Breast epithelium (tissue), 4 donors: ENCODE data around the gene PTPN1. TPM values are rescaled to one million over a fixed set of nuclear protein-coding genes. Genes with fewer than 3 reads are reported as not detected.

Experiments
- DNase-seq, 2 donors: peaks; one replicate each; pipeline ENCODE4 v3.0.0-alpha.2; 2019; ENCODE audit warnings: low spot score in 2 of 2
- H3K27ac ChIP-seq, 2 donors: fragments of 200-600 bp; sonication (generic) in 1 of 2; one replicate each; pipeline ENCODE4 v1.5.1; 2016 to 2019; ENCODE audit warnings: mild to moderate bottlenecking in 1 of 2
- H3K27me3 ChIP-seq, 2 donors: fragments of 200-600 bp; sonication (generic) in 1 of 2; one replicate each; pipeline versions ENCODE4 v1.5.1 to v1.6.0; 2017 to 2019; ENCODE audit warnings: control low read depth in 1 of 2, mild to moderate bottlenecking in 1 of 2
- H3K36me3 ChIP-seq: fragments of 200-600 bp; one replicate; pipeline ENCODE4 v1.5.1; 2019
- H3K4me1 ChIP-seq, 2 donors: fragments of 200-600 bp; sonication (generic); one replicate each; pipeline ENCODE4 v1.5.1; 2016 to 2019; ENCODE audit warnings: control low read depth in 1 of 2
- H3K4me3 ChIP-seq, 3 donors: fragments of 200-600 bp; sonication (generic); 1 replicate in 2 of 3; 2 replicates in 1 of 3; pipeline ENCODE4 v1.5.1; 2016 to 2019; ENCODE audit warnings: mild to moderate bottlenecking in 3 of 3, moderate library complexity in 2 of 3
- H3K9me3 ChIP-seq, 2 donors: fragments of 200-600 bp; sonication (generic) in 1 of 2; one replicate each; pipeline ENCODE4 v1.5.1; 2016 to 2019; ENCODE audit warnings: control low read depth in 1 of 2
- CTCF ChIP-seq, 3 donors: fragments of 450-650 bp; IDR thresholded peaks; one replicate each; pipeline ENCODE4 v1.5.1; 2016 to 2017; ENCODE audit warnings: antibody characterized with exemption in 3 of 3, mild to moderate bottlenecking in 3 of 3, moderate library complexity in 3 of 3
- POLR2A ChIP-seq: fragments of 450-650 bp; IDR thresholded peaks from one replicate; pipeline ENCODE4 v1.6.1; 2016; ENCODE audit warnings: antibody characterized with exemption, mild to moderate bottlenecking, moderate library complexity
- POLR2AphosphoS5 ChIP-seq, 3 donors: sonication (generic); formaldehyde crosslinking; IDR thresholded peaks; one replicate each; pipeline ENCODE4 v1.6.1; 2017; ENCODE audit warnings: antibody characterized with exemption in 3 of 3
- intact Hi-C: fragments of 100-400 bp; cut with DNase I; formaldehyde crosslinking; loops from one replicate; pipeline ENCODE4 v1.15.1; 2023; ENCODE audit warnings: low total_unique reads
- total RNA-seq, 3 donors: library from RNA; depleted of rRNA; stranded (reverse); fragments of >200 nt; gene quantifications; one replicate each; pipeline ENCODE4 v1.1.0, GENCODE V29; 2016

Gene PTPN1
- 10 to 100 TPM; 23.8 to 29.2 (median 28.5) TPM for total RNA-seq

- Histone ChIP-seq H3K4me1 (peaks cover 0 to 10% of the 10 kb centered on the region in 2 donors), H3K36me3 (no peaks in the 10 kb centered on the region), H3K9me3 (no peaks in the 10 kb centered on the region), H3K4me3 (peak within 1 kb of the TSS; percentile 97 to 100 (median 99)), H3K27ac (peak within 1 kb of the TSS; percentile 92 to 94), H3K27me3 (no peaks in the 10 kb centered on the region)
- TF ChIP-seq CTCF (IDR thresholded peaks at IDR 0.05), result peak in 2 of 3 donors; percentile 16 to 21
- peak; percentile 97 to 99 (median 98) for TF ChIP-seq POLR2AphosphoS5 (IDR thresholded peaks at IDR 0.05)
- TF ChIP-seq POLR2A, result peak; percentile 94
- DNase-seq, result peak; percentile 98 to 99
- intact Hi-C loops, result no loop called here
These were observed at the start of gene PTPN1 for GRCh38 chr20:50509923-50510705. PTPN1 (plus strand) TSS chr20:50510383; CDS start chr20:50510528, 145 bp downstream.

DNA sequence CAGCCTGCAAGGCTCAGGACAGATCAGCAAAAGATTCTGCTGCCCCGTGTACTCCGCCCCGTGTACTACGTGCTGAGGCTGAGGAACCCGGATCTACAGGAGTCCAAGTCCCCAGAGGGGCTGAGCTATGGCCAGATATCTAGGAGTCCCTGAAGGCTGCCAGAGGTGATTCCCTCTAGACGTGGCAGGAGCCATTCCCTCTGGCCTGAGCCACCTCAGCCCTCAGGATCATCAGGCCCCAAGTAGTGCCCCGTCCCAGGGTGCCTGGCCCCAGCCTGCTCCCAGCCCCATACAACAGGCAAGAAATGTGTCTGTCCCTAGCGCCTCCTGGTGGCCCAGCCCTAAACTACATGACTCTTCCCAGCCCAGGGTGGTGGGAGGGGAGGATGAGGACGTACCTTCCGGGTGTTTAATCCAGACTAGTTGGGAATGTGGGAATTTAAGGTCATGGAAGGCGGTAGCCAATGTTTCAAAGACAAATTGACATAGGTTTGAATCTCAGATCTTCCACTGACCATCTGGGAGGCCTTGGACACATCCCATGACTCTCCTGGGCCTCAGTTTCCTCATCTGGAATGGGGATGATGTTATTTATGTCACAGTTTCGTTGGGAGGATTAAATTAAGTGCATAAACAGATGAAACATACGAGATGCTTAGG, 49.4 kb upstream of the PTPN1 start:
- peak overlapping the region in 1 of 3 donors; percentile 4 for H3K4me3 ChIP-seq
- TF ChIP-seq CTCF (IDR thresholded peaks at IDR 0.05) (peak; percentile 97 to 100 (median 99)), POLR2AphosphoS5 (IDR thresholded peaks at IDR 0.05) (peak; percentile 71 to 75 (median 71)), POLR2A (no peak)
- peak; percentile 89 to 90 for DNase-seq

GRCh38 chr20:50462093-50462690, 48.0 kb upstream of the PTPN1 start:
- intact Hi-C loops, result no loop called here
- peak overlapping the region in 1 of 2 donors; percentile 5 for H3K27ac ChIP-seq
- no peaks in the 10 kb centered on the region for H3K9me3 ChIP-seq
- no peaks in the 10 kb centered on the region for H3K36me3 ChIP-seq
- peaks cover 3 to 9% of the 10 kb centered on the region in 2 donors for H3K4me1 ChIP-seq
- TF ChIP-seq POLR2AphosphoS5 (IDR thresholded peaks at IDR 0.05), result no peak
- TF ChIP-seq CTCF (IDR thresholded peaks at IDR 0.05), result no peak
- TF ChIP-seq POLR2A, result no peak
- no peak for DNase-seq
- no peak overlapping the region for H3K4me3 ChIP-seq
- no peaks in the 10 kb centered on the region for H3K27me3 ChIP-seq

More for the DNA sequence above, 49.4 kb upstream of the PTPN1 start:
- Histone ChIP-seq H3K27me3 (no peaks in the 10 kb centered on the region), H3K9me3 (no peaks in the 10 kb centered on the region), H3K27ac (peak overlapping the region; percentile 59 to 61), H3K4me1 (peaks cover 3 to 9% of the 10 kb centered on the region in 2 donors), H3K36me3 (no peaks in the 10 kb centered on the region)
- intact Hi-C loops, result no loop called here

GRCh38 chr20:50464026-50464724, 46.0 kb upstream of the PTPN1 start:
- no peak overlapping the region for H3K27ac ChIP-seq
- no peaks in the 10 kb centered on the region for H3K27me3 ChIP-seq
- peaks cover 3 to 9% of the 10 kb centered on the region in 2 donors for H3K4me1 ChIP-seq
- H3K4me3 ChIP-seq, result peak overlapping the region in 1 of 3 donors; percentile 25
- DNase-seq, result peak in 1 of 2 donors; percentile 50
- TF ChIP-seq POLR2A (no peak), CTCF (IDR thresholded peaks at IDR 0.05) (peak; percentile 80 to 86 (median 80))
- intact Hi-C loops, result loop anchor here (2.0 kb wide), 1 partner anchor 277 kb away; no protein-coding TSS in a partner anchor
- H3K36me3 ChIP-seq, result no peaks in the 10 kb centered on the region
- no peaks in the 10 kb centered on the region for H3K9me3 ChIP-seq
